Fibroblast of skin of left quadriceps (primary cell): ENCODE measurements around the gene PLAAT3.
A peak's percentile ranks its signal among the peaks of the same experiment; 100 is the strongest.
"Not testable (repeated sequence)": the region's sequence is repeated elsewhere in the genome, so short reads cannot be mapped to it uniquely, and the experiment has no call there.

ENCODE experiments used
- DNase-seq, 2 experiments: peaks; one replicate each; pipeline ENCODE4 v3.0.0-alpha.2; 2013; ENCODE audit warnings: low read depth in 2 of 2

The PLAAT3 gene

GRCh38 chr11:63614136-63614671, at the start of gene PLAAT3:
PLAAT3 (minus strand) TSS chr11:63614433; CDS start chr11:63614014, 419 bp downstream.
- DNase-seq = no peak

- no peak for DNase-seq
Observed at GRCh38 chr11:63663809-63664208, 49.6 kb upstream of the PLAAT3 start.

GRCh38 chr11:63660972-63661371, 46.7 kb upstream of the PLAAT3 start:
- DNase-seq = no peak

- no peak for DNase-seq
Observed at GRCh38 chr11:63652671-63653070, 38.4 kb upstream of the PLAAT3 start.

- DNase-seq = no peak
Observed at GRCh38 chr11:63643205-63643604, 29.0 kb upstream of the PLAAT3 start.

GRCh38 chr11:63641727-63642126, 27.5 kb upstream of the PLAAT3 start:
- no peak for DNase-seq

- no peak for DNase-seq
Observed at GRCh38 chr11:63639199-63639832, 25.1 kb upstream of the PLAAT3 start.

GRCh38 chr11:63638436-63638835, 24.2 kb upstream of the PLAAT3 start:
- DNase-seq = not testable (repeated sequence)

GRCh38 chr11:63635762-63636465, 21.7 kb upstream of the PLAAT3 start:
- peak; percentile 12 to 21 for DNase-seq

GRCh38 chr11:63629426-63629825, 15.2 kb upstream of the PLAAT3 start:
- DNase-seq = no peak

GRCh38 chr11:63623513-63624140, 9.4 kb upstream of the PLAAT3 start:
- no peak for DNase-seq

- no peak for DNase-seq
Observed at GRCh38 chr11:63622323-63622722, 8.1 kb upstream of the PLAAT3 start.

- DNase-seq = no peak
Observed at GRCh38 chr11:63621071-63621470, 6.8 kb upstream of the PLAAT3 start.

GRCh38 chr11:63619967-63620366, 5.7 kb upstream of the PLAAT3 start:
- DNase-seq = no peak

- DNase-seq = not testable (repeated sequence)
Observed at GRCh38 chr11:63617686-63618085, 3.5 kb upstream of the PLAAT3 start.

GRCh38 chr11:63616953-63617352, 2.7 kb upstream of the PLAAT3 start:
- no peak for DNase-seq

GRCh38 chr11:63613517-63614135, 607 bp downstream of the PLAAT3 start:
- DNase-seq = no peak

GRCh38 chr11:63612181-63612580, 2.1 kb downstream of the PLAAT3 start:
- DNase-seq = no peak

GRCh38 chr11:63611395-63611747, 2.9 kb downstream of the PLAAT3 start:
- no peak for DNase-seq

- no peak for DNase-seq
Observed at GRCh38 chr11:63610604-63611394, 3.4 kb downstream of the PLAAT3 start.

- no peak for DNase-seq
Observed at GRCh38 chr11:63609971-63610580, 4.2 kb downstream of the PLAAT3 start.
